Stimulated activated CD4-positive, alpha-beta T cell treated with anti-CD3 and anti-CD28 coated beads, Interleukin-4, amount 100 ng/mL, for 48 hours (primary cell): Measurements from ENCODE around the gene SIAH2.

Experiments
- DNase-seq, 2 donors: peaks; one replicate each; pipeline ENCODE4 v3.0.0-alpha.2; 2020; ENCODE audit warnings: low read depth in 2 of 2

SIAH2 gene

DNA sequence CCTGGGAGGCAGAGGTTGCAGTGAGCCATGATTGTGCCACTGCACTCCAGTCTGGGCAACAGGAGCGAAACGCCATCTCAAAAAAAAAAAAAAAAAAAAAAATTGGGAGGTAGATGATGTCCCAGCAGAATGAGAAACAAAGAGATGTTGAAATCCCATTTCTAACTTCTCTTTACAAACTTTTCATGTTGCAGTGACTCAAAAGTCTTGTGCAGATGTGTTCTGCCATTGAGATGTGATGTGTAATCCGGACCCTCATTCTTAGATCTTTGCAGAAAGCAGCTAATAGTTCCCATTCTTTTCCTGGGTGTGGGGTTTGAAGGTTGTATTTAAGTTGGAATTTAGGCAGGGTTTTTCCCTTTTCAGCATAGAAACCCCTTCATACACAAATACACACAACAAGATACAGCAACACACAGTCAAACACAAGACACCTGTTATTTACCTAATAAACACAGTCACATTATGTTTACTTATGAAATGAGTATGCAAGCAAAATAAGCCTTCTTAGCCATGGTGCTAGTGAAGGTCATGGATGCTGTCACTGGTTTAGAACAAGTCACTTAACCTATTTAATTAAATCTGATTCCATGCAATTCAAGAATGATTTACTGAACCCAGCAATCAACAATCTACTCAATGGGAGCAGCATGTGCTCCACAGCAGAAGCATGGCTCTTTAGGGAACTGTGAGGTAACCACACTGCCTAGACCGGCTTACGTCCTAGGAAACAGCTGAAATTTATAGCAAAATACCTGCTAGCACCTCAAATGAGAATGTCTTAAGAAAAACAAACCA is 14.9 kb downstream of the SIAH2 start:
- no peak for DNase-seq

DNA sequence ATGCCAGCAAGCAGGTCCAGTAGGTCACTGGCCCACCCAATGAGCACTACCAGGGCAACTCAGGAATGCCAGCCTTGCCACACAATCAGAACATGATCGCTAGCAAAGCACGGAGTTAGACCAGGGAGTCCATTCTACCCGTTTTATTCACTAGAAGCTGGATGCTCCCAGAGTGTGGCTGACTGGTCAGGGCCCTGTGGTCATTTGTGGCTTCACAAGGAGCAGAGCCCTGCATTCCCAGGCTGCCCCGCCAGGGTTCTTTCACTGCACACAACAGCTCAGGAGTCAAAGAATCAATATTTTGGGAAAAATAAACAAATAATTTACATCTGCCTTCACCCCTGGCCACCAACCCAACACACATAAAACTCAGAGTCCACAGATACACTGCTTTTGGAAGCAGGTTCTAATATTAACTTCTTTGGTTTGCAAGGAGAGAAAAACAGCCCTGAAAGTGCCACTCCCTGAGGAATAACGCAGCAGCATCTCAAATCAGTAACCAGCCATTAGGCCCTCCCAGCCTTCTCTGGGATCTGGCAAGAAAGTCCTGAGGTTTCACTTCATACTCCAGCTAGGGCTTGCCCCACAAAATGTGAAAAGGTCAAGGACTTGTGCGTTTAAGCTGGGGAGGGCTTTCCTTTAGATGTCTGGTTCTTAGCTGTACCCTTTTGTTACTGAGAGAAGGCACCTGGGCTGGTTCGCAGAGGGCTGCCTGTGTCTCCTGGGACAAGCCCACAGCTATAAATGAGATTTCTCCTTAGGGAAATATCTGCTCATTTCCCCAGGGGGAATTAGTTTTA is 16.0 kb downstream of the SIAH2 start:
- DNase-seq: no peak

GRCh38 chr3:150745832-150746231 is 17.1 kb downstream of the SIAH2 start:
- DNase-seq: no peak

DNA sequence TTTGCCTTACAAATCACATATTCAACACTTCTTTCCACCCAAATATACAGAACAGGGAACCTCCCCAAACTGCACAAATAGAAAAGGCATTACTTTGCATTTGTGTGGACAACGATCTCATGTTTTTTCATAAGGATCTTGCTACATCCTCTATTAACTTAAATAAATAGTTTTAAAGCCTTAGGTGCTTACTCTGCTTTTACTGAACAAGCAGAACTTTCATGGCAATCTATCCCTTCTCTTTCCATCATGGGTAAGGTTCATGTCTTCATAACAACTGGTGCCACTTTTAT is 18.1 kb downstream of the SIAH2 start:
- no peak for DNase-seq

GRCh38 chr3:150744041-150744918 is 18.7 kb downstream of the SIAH2 start:
- DNase-seq: no peak

GRCh38 chr3:150743508-150743907 is 19.5 kb downstream of the SIAH2 start:
- DNase-seq: no peak

DNA sequence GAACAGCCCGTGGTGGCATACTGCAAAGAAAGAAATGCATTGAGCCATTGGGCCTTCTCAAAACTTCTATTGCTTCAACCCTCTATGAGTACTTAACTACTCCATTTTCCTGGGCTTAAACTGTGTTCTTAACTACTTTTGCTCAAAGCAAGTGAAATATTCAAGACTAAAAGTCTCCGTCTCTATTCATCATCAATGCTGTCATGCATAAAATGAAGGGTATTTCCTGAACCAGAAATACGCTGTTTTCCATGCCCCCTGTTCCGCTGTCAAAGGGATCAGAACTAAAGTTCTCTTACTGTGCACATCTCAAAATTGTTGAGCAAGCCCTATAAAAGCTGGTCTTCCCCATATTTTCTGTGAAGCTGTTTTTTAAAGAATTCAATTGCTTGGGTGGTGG is 20.3 kb downstream of the SIAH2 start:
- DNase-seq: no peak

DNA sequence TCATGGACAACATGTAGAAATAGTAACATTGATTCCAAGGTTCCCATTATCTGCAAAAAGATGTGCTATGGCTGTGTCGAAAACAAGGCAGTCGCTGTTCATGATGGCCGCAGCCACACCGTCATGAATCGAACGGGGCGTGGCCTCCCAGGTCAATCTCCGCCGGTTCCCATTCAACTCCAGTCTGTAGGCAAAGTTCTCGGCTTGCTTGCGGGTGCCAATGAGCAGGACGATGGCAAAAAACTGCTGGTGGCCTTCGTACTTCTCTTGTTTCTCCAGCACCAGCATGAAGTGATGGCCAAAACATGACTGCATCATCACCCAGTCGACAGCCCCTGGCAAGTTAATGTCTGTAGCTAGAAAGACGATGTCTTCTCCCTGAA is 20.8 kb downstream of the SIAH2 start:
- DNase-seq: no peak

DNA sequence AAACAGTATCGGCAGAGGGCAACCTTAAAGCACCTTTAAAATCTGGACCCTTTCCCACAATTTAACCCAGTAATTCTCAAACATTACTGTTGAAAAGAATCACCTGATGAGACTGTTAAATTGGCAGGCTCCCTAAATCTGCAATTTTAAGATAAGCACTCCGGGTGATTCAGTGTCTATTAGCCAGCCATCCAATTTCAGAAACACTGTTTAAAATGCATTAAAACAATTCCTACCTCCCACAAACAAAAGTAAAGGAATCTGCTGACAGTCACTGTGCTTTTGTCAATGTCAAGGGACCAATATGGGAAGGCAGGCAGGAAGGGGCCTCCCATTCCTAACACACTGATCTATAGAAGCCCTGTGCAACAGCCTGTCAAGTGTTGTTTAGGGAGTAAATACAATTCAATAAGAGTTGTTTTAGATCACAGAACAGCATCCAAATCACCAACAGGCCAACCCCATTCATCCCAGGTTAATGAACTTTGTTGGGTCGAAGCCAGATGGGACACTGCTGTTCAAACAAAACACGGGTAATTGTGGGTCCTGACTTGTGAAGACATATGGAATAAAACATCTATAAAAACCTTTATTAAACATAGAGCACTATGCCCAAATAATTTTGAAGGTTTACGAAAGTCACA is 21.4 kb downstream of the SIAH2 start:
- no peak for DNase-seq

GRCh38 chr3:150740733-150741496 is 22.1 kb downstream of the SIAH2 start:
- no peak for DNase-seq

DNA sequence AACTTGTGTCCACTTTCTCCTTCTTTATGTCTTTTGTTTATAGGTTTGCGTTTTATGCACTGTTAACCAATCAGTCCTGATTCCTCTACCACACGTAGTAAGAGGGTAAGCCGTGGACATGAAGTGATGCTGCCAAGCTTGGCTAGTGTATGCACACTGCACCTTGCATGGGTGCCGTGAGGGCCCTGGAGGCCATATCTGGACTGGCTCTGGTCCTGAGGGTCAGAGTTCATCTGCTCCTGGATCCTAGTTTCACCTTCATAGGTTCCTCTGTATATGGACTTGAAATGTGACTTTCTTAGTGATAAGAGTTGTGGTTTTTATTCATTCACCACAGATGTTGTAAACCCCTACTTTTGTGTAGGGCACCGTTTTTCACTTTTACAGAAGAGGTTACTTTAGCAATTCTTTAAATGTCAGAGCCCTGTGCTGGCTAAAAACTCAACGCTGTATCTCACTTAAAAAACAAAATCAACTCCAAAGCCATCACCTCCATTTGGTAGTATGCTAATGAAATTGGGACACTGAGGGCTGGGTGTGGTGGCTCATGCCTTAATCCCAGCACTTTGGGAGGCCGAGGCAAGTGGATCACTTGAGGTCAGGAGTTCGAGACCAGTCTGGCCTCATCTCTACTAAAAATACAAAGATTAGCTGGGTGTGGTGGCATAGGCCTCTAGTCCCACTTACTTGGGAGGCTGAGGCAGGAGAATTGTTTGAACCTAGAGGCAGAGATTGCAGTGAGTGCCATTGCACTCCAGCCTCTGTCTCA is 22.9 kb downstream of the SIAH2 start:
- no peak for DNase-seq

- no peak for DNase-seq
These were observed 23.6 kb downstream of the SIAH2 start for GRCh38 chr3:150739200-150739863.

DNA sequence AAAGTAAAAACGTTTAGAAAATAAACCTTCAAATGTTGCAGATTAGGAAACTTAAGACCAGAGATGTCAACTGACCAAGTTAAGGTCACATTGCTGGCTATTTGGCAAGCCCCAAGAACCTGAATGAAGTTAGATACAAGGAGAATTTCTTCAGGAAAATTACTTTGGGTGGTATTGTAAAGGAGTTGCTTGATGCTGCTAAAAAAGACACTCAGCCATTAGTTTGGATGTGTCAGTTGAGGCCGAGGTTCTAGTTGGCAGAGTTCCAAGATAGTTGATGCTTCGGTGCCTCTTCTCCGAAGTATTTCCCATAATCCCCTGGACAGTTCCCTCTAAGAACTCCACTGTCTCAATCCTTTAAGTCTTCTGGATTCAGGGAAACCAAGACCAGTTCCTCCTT is 24.3 kb downstream of the SIAH2 start:
- DNase-seq: no peak

DNA sequence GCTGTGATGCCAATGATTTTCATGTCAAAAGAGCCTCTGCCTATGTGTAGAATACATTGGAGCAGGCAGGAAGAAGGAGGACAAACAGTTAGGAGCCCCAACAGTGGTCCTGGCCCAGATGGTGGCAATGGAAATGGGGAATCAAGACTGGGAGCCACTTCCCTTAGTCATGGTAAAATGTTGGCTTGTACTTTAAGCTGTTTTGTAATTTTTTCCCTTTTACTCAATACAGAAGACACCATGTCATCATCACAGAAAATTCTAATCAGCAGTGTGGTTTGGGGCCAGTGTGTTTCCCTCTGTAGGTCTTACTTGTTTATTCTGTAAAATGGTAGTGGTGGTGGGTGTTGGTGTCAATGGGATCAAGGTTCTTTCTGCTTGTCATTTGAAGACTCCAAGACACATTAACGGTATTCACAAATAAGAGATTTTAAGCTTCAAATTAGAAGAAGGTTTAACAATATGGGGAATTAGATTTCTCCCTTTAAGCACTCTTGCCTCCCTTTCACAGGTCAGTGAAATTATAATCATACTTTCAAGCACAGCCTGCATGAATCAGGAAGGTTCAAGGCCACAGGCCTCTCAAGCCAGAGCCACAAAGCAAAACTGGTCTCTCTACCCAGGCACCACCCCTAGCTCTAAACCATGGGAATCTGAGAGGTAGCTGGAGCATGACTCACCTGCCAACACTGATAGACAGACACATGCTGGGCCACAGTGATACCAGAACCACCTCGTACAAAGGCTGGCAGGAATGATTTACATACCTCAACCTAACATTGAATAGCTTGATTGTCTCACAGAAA is 24.9 kb downstream of the SIAH2 start:
- DNase-seq: peak; percentile 33 to 70

DNA sequence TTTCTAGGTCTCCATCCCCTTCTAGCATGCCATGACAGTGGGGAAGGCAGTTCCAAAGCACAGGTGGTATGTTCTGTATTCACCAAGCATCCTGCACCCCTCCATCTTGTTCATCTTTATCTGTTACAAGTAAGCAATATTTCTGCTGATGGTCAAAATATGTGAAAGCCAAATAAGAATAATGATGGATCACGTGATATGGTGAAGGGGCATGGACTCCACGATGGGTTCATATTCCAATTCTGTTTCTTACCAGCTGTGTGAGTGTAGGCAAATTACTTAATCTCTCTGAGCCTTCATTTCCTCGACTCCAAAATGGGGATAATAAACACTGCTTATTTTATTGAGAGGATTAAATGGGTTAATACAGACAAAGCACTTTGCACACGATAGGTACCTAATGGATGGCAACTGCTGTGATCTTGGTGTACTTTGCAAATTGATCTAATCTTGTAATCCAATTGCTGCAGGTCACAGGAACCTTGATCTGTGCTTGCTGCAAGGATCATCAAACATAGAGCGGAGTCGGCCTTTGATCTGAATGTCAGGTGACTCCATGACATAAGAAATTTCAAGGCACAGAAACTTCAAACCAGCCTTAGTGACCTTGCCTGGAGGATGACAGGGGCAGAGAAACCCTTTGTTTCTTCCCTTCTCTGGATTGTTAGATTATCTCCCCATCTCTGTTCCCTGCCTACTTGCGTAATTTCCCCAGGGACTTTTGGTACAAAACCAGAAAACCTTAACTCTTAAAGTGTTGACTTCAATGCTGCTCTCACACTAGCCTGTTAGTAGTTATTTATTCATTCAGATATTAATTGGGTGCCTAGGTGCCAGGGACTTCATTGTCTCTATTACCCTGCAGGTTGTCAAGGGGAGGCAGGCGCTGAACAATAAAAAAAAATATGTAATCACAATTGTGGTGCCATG is 25.8 kb downstream of the SIAH2 start:
- no peak for DNase-seq

DNA sequence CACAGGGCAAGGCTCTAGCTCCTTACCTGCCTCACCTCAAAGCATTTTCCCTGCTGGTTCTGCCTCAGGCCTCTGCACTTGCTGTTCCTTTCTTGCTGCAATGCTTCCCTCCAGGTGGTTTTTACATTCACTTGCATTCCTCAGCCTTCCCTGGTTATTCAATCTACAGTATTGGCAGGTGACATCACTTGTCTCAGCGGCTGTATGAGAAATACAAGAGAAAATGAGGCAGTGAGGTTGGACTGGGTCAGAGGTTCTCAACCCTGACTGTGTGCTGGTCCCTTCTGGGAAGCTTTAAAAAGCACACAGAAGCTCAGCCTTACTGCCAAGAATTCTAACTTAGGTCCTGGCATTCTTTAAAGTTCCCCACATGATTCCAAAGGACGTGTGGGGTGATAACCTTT is 26.7 kb downstream of the SIAH2 start:
- DNase-seq: no peak

GRCh38 chr3:150734795-150735119 is 28.2 kb downstream of the SIAH2 start:
- no peak for DNase-seq
